ENCODE measurements around the gene ATP5PO.

DNA sequence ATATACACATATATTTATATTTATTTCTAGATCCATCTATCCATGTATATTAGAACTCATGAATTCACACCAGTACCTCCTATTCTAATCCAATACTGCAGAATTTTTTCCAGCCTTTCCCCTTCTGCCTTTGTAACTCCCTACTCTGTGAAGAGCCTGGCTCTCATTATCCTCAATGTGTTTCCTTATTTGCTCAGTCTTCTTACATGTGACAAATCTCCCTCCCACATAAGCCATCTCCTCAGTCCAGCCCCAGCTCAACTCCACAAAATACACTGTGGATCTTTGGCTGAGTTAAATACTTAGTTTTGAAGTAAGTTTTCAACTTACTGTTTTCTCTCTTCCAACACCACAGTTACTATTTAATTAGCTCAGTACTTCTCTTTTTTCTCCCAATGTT lies 45.7 kb downstream of the ATP5PO start:
- TF ChIP-seq, protein P1, sequence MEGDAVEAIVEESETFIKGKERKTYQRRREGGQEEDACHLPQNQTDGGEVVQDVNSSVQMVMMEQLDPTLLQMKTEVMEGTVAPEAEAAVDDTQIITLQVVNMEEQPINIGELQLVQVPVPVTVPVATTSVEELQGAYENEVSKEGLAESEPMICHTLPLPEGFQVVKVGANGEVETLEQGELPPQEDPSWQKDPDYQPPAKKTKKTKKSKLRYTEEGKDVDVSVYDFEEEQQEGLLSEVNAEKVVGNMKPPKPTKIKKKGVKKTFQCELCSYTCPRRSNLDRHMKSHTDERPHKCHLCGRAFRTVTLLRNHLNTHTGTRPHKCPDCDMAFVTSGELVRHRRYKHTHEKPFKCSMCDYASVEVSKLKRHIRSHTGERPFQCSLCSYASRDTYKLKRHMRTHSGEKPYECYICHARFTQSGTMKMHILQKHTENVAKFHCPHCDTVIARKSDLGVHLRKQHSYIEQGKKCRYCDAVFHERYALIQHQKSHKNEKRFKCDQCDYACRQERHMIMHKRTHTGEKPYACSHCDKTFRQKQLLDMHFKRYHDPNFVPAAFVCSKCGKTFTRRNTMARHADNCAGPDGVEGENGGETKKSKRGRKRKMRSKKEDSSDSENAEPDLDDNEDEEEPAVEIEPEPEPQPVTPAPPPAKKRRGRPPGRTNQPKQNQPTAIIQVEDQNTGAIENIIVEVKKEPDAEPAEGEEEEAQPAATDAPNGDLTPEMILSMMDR (conservative IDR thresholded peaks at IDR 0.05; ENCODE audit: low read depth, low read length) = no peak
- no peak for TF ChIP-seq EZH2 (IDR thresholded peaks at IDR 0.05; ENCODE audit: low read length, unreplicated experiment)
